HCT116 (cell line): ENCODE results near the gene SMIM11. TPM values are rescaled to one million over a fixed set of nuclear protein-coding genes. Genes with fewer than 3 reads are reported as not detected.

Experiments used
- ATAC-seq: fragments of 200-7000 bp; cut with Tn5 transposase; 2 replicates; pipeline ENCODE4 v1.9.1; 2020; ENCODE audit warnings: mild to moderate bottlenecking, moderate library complexity
- BruUV-seq: library from RNA; stranded (reverse); fragments of 400-500 nt; replicated peaks from 2 replicates; lab custom pipeline; 2021; lab: Mats Ljungman, UMichigan
- CTCF ChIA-PET: fragments of 300-600 bp; sonication (Branson Sonifier 250); formaldehyde crosslinking; loops from one replicate; lab custom pipeline; 2021; ENCODE audit warnings: antibody characterized with exemption; lab: Charles Lee
- POLR2A ChIA-PET: fragments of 300-600, 350-600 bp; sonication (Branson Sonifier 250); formaldehyde crosslinking; loops from one replicate; lab custom pipeline; 2021; ENCODE audit warnings: antibody characterized with exemption; lab: Charles Lee
- RAD21 ChIA-PET, 2 experiments: fragments of 300-600 bp; sonication (Branson Sonifier 250); formaldehyde crosslinking; loops; one replicate each; lab custom pipeline; 2023; ENCODE audit warnings: low total read pairs in 2 of 2; ENCODE audit not compliant: uncharacterized antibody in 2 of 2, unreplicated experiment in 2 of 2, low non-redundant PET in 1 of 2; lab: Charles Lee
- DNase-seq: peaks from one replicate; pipeline ENCODE4 v3.0.0-alpha.2; 2010; ENCODE audit warnings: low read depth, low spot score
- H2AFZ ChIP-seq: fragments of 200-600 bp; shearing (Covaris generic), sonication (generic); 2 replicates; pipeline ENCODE4 v1.6.1; 2017; ENCODE audit warnings: low read depth, mixed run types, mixed read lengths, antibody characterized with exemption, low read length; ENCODE audit not compliant: poor library complexity, severe bottlenecking
- H3K27ac ChIP-seq: 2 replicates; pipeline ENCODE4 v1.5.1; 2012; ENCODE audit warnings: low read depth, low read length
- H3K27me3 ChIP-seq: fragments of 200-600 bp; sonication (generic); 2 replicates; pipeline ENCODE4 v1.6.1; 2016; ENCODE audit warnings: mixed run types, low read length, mixed read lengths; ENCODE audit not compliant: insufficient read depth
- H3K36me3 ChIP-seq, 2 experiments: fragments of 200-500 bp in 1 of 2; fragments of 200-600 bp in 1 of 2; sonication (Bioruptor generic) in 1 of 2; sonication (generic) in 1 of 2; 2 replicates each; pipeline versions ENCODE4 v1.5.1 to v1.6.1; 2014 to 2016; ENCODE audit warnings: low read length in 2 of 2, inconsistent platforms in 1 of 2, mixed read lengths in 1 of 2, mixed run types in 1 of 2; ENCODE audit not compliant: insufficient read depth in 2 of 2, control insufficient read depth in 1 of 2
- H3K4me1 ChIP-seq, 2 experiments: fragments of 200-600 bp in 1 of 2; sonication (generic) in 1 of 2; 2 replicates each; pipeline versions ENCODE4 v1.5.1 to v1.6.1; 2012 to 2017; ENCODE audit warnings: low read length in 2 of 2, inconsistent platforms in 1 of 2, mild to moderate bottlenecking in 1 of 2, mixed read lengths in 1 of 2, mixed run types in 1 of 2, moderate library complexity in 1 of 2; ENCODE audit not compliant: insufficient read depth in 2 of 2, control insufficient read depth in 1 of 2
- H3K4me2 ChIP-seq: fragments of 200-600 bp; sonication (generic); 2 replicates; pipeline ENCODE4 v1.6.1; 2017; ENCODE audit warnings: mixed run types, low read length, mixed read lengths
- H3K4me3 ChIP-seq, 2 experiments: fragments of 200-600 bp in 1 of 2; sonication (generic) in 1 of 2; replicated peaks in 1 of 2; 2 replicates each; pipeline ENCODE4 v1.5.1; 2011 to 2016; ENCODE audit warnings: low read length in 2 of 2, control low read depth in 1 of 2, low read depth in 1 of 2, mild to moderate bottlenecking in 1 of 2, mixed read lengths in 1 of 2, mixed run types in 1 of 2
- H3K79me2 ChIP-seq: fragments of 200-600 bp; sonication (generic); 2 replicates; pipeline ENCODE4 v1.6.1; 2017; ENCODE audit warnings: mild to moderate bottlenecking, mixed run types, low read length, moderate library complexity, mixed read lengths; ENCODE audit not compliant: insufficient read depth
- H3K9ac ChIP-seq: fragments of 200-600 bp; sonication (generic); 2 replicates; pipeline ENCODE4 v1.6.1; 2016; ENCODE audit warnings: low read length, mixed read lengths
- H3K9me2 ChIP-seq: fragments of 200-600 bp; sonication (generic), shearing (Covaris generic); 2 replicates; pipeline ENCODE4 v1.6.1; 2017; ENCODE audit warnings: mixed run types, mild to moderate bottlenecking, moderate library complexity; ENCODE audit not compliant: insufficient read depth
- H3K9me3 ChIP-seq, 2 experiments: fragments of 200-500 bp in 1 of 2; fragments of 200-600 bp in 1 of 2; sonication (Bioruptor generic) in 1 of 2; sonication (generic) in 1 of 2; 2 replicates each; pipeline ENCODE4 v1.6.1; 2014 to 2017; ENCODE audit warnings: low read length in 2 of 2, mixed read lengths in 2 of 2, inconsistent platforms in 1 of 2, low read depth in 1 of 2, mild to moderate bottlenecking in 1 of 2, mixed run types in 1 of 2, moderate library complexity in 1 of 2; ENCODE audit not compliant: control insufficient read depth in 1 of 2, insufficient read depth in 1 of 2
- H4K20me1 ChIP-seq: fragments of 200-600 bp; sonication (generic), shearing (Covaris generic); 2 replicates; pipeline ENCODE4 v1.6.1; 2017; ENCODE audit warnings: mixed run types, mild to moderate bottlenecking, moderate library complexity; ENCODE audit not compliant: insufficient read depth
- ATF3 ChIP-seq: IDR thresholded peaks from 2 replicates; pipeline ENCODE4 v1.6.1; 2012
- EGR1 ChIP-seq: IDR thresholded peaks from 2 replicates; pipeline ENCODE4 v1.6.1; 2012; ENCODE audit warnings: low read depth
- EZH2 ChIP-seq: fragments of 200-600 bp; sonication (generic); IDR thresholded peaks from 2 replicates; pipeline ENCODE4 v1.6.1; 2017; ENCODE audit warnings: antibody characterized with exemption, mixed run types
- EZH2phosphoT487 ChIP-seq: fragments of 200-600 bp; IDR thresholded peaks from 2 replicates; pipeline ENCODE4 v1.6.1; 2018; ENCODE audit warnings: antibody characterized with exemption, borderline replicate concordance
- MAX ChIP-seq: IDR thresholded peaks from 2 replicates; pipeline ENCODE4 v1.6.1; 2012
- POLR2A ChIP-seq: IDR thresholded peaks from 2 replicates; pipeline ENCODE4 v1.7.0; 2011; ENCODE audit warnings: borderline replicate concordance; ENCODE audit not compliant: insufficient read depth, insufficient read length; ENCODE audit errors: extremely low read depth
- REST ChIP-seq: IDR thresholded peaks from 2 replicates; pipeline ENCODE4 v1.6.1; 2012; ENCODE audit warnings: low read depth
- SP1 ChIP-seq: IDR thresholded peaks from 2 replicates; pipeline ENCODE4 v1.6.1; 2012; ENCODE audit warnings: low read depth
- ZFX ChIP-seq: fragments of 450-650 bp; IDR thresholded peaks from 2 replicates; pipeline ENCODE4 v1.6.1; 2017
- ZNF274 ChIP-seq: fragments of 200-500 bp; sonication (Bioruptor generic); IDR thresholded peaks from 2 replicates; pipeline ENCODE4 v1.6.1; 2014; ENCODE audit warnings: mild to moderate bottlenecking, low read depth, low read length, inconsistent platforms
- intact Hi-C: fragments of 100-400 bp; cut with micrococcal nuclease; formaldehyde crosslinking; loops from 2 replicates; pipeline ENCODE4 v1.10.0; 2022
- total RNA-seq: library from RNA; stranded (reverse); gene quantifications from one replicate; pipeline ENCODE4 v1.2.1, GENCODE V29; 2021; ENCODE audit not compliant: unreplicated experiment

SMIM11 gene
- total RNA-seq, 1 experiment from 2014 or later, result 18.9 TPM

- no TSS peak for BruUV-seq
- intact Hi-C loops, result no loop called here
- Histone ChIP-seq H3K9me2 (no peaks in the 10 kb centered on the region), H2AFZ (no peak overlapping the region), H3K4me3 (no peak overlapping the region), H3K4me1 (peaks cover 0 to 6% of the 10 kb centered on the region in 2 experiments; a peak in 1 of 4 replicates), H3K4me2 (no peak overlapping the region), H3K9ac (no peak overlapping the region), H3K27ac (no peak overlapping the region), H4K20me1 (no peaks in the 10 kb centered on the region), H3K27me3 (no peaks in the 10 kb centered on the region), H3K9me3 (no peaks in the 10 kb centered on the region), H3K79me2 (no peaks in the 10 kb centered on the region), H3K36me3 (no peaks in the 10 kb centered on the region)
- POLR2A ChIA-PET, result no interaction called here
- CTCF ChIA-PET, result no interaction called here
- RAD21 ChIA-PET, result no interaction called here
- ATAC-seq (no peak), DNase-seq (no peak)
- no peak for TF ChIP-seq EZH2phosphoT487
- TF ChIP-seq ZFX, result no peak
- no peak for TF ChIP-seq ATF3
- no peak for TF ChIP-seq MAX
- no peak for TF ChIP-seq EGR1
- no peak for TF ChIP-seq EZH2
- no peak for TF ChIP-seq REST
- no peak for TF ChIP-seq ZNF274
- no peak for TF ChIP-seq SP1
- TF ChIP-seq POLR2A, result no peak
Measured at GRCh38 chr21:34340061-34340460, 35.2 kb upstream of the SMIM11 start.
